HepG2 (cell line): ENCODE data around the gene NUB1. TPM values are rescaled to one million over a fixed set of nuclear protein-coding genes. Genes with fewer than 3 reads are reported as not detected.
A peak's percentile ranks its signal among the peaks of the same experiment; 100 is the strongest.

Experiments used
- ATAC-seq: fragments of 200-7000 bp; cut with Tn5 transposase; 3 replicates; pipeline ENCODE4 v1.9.1; 2020; ENCODE audit warnings: mild to moderate bottlenecking, moderate library complexity
- BruUV-seq: library from RNA; stranded (reverse); fragments of 400-500 nt; replicated peaks from 2 replicates; lab custom pipeline; 2021; lab: Mats Ljungman, UMichigan
- CTCF ChIA-PET: fragments of 300-600 bp; formaldehyde crosslinking; extraction: SDS; loops from one replicate; lab custom pipeline; 2021; ENCODE audit warnings: low total read pairs, inconsistent platforms, low intra/inter-chr PET ratio; lab: Yijun Ruan, JAX
- POLR2A ChIA-PET: fragments of 350-600 bp; sonication (Branson Sonifier 250); formaldehyde crosslinking; loops from one replicate; lab custom pipeline; 2020; ENCODE audit warnings: antibody characterized with exemption, inconsistent platforms; lab: Yijun Ruan, JAX
- DNase-seq: peaks from one replicate; pipeline ENCODE4 v3.0.0-alpha.2; 2015; ENCODE audit warnings: low spot score
- FAIRE-seq: peaks from 3 replicates; lab custom pipeline; 2011; peaks lifted over from hg19 to GRCh38; lab: Jason Lieb, UNC
- H2AFZ ChIP-seq: one replicate; pipeline ENCODE4 v1.6.1; 2011; ENCODE audit warnings: low read length, inconsistent platforms
- H3K27ac ChIP-seq: fragments of 300-600 bp; 3 replicates; pipeline ENCODE4 v1.8.0; 2011; ENCODE audit warnings: mixed run types, mild to moderate bottlenecking, mixed read lengths, low read length, inconsistent platforms; ENCODE audit not compliant: insufficient read depth; ENCODE audit errors: extremely low read length
- H3K27me3 ChIP-seq, 2 experiments: fragments of 200-600 bp in 1 of 2; 2 replicates in 1 of 2; 3 replicates in 1 of 2; pipeline versions ENCODE4 v1.6.0 to v1.8.0; 2011; ENCODE audit warnings: low read length in 2 of 2, mild to moderate bottlenecking in 2 of 2, moderate library complexity in 2 of 2, inconsistent platforms in 1 of 2; ENCODE audit not compliant: insufficient read depth in 2 of 2, control insufficient read depth in 1 of 2
- H3K36me3 ChIP-seq, 2 experiments: fragments of 200-600 bp in 1 of 2; replicated peaks in 1 of 2; 2 replicates in 1 of 2; 3 replicates in 1 of 2; pipeline versions ENCODE4 v1.5.1 to v1.8.0; 2011; ENCODE audit warnings: low read length in 2 of 2, inconsistent platforms in 1 of 2; ENCODE audit not compliant: insufficient read depth in 2 of 2, control insufficient read depth in 1 of 2
- H3K4me1 ChIP-seq: 2 replicates; pipeline ENCODE4 v1.5.1; 2012; ENCODE audit warnings: low read length, inconsistent platforms; ENCODE audit not compliant: insufficient read depth
- H3K4me2 ChIP-seq: 2 replicates; pipeline ENCODE4 v1.6.0; 2011; ENCODE audit warnings: low read depth, low read length, inconsistent platforms
- H3K4me3 ChIP-seq, 3 experiments: fragments of 200-600 bp in 1 of 3; sonication (generic), shearing (Covaris generic) in 1 of 3; replicated peaks in 1 of 3; 2 replicates each; pipeline ENCODE4 v1.5.1; 2011 to 2016; ENCODE audit warnings: low read length in 3 of 3, inconsistent platforms in 2 of 3, low read depth in 2 of 3, mild to moderate bottlenecking in 2 of 3, control low read depth in 1 of 3, mixed read lengths in 1 of 3; ENCODE audit not compliant: insufficient read depth in 1 of 3
- H3K79me2 ChIP-seq: one replicate; pipeline ENCODE4 v1.6.1; 2011; ENCODE audit warnings: low read length, inconsistent platforms; ENCODE audit not compliant: insufficient read depth
- H3K9ac ChIP-seq: 2 replicates; pipeline ENCODE4 v1.6.0; 2011; ENCODE audit warnings: mild to moderate bottlenecking, low read depth, low read length, inconsistent platforms; ENCODE audit not compliant: insufficient read depth
- H3K9me3 ChIP-seq: 2 replicates; pipeline ENCODE4 v1.5.1; 2012; ENCODE audit warnings: mild to moderate bottlenecking, low read length
- H4K20me1 ChIP-seq: 2 replicates; pipeline ENCODE4 v1.6.0; 2011; ENCODE audit warnings: inconsistent platforms, mild to moderate bottlenecking, low read length, moderate library complexity; ENCODE audit not compliant: insufficient read depth
- KDM5B ChIP-seq: sonication (generic); formaldehyde crosslinking; IDR thresholded peaks from 2 replicates; pipeline ENCODE4 v1.4.0; 2020; ENCODE audit warnings: missing genetic modification reagents, mild to moderate bottlenecking, borderline replicate concordance
- MAFK ChIP-seq, 2 experiments: IDR thresholded peaks in 1 of 2; conservative IDR thresholded peaks in 1 of 2; 2 replicates each; pipeline ENCODE4 v1.6.1; 2011; ENCODE audit warnings: improper control_type of control experiment in 2 of 2, low read length in 2 of 2
- NR1H2 ChIP-seq: sonication (generic); formaldehyde crosslinking; IDR thresholded peaks from 2 replicates; pipeline ENCODE4 v1.8.1; 2022; ENCODE audit warnings: low read depth, missing genetic modification reagents, borderline replicate concordance
- RARA ChIP-seq: IDR thresholded peaks from 2 replicates; pipeline ENCODE4 v1.6.1; 2016; ENCODE audit warnings: missing genetic modification reagents, missing compliant biosample characterization
- SPEN ChIP-seq: sonication (generic); formaldehyde crosslinking; IDR thresholded peaks from 2 replicates; pipeline ENCODE4 v1.5.1; 2020; ENCODE audit warnings: low read depth, mild to moderate bottlenecking, missing genetic modification reagents
- TERF1 ChIP-seq: sonication (generic); formaldehyde crosslinking; IDR thresholded peaks from 2 replicates; pipeline ENCODE4 v1.8.0; 2022; ENCODE audit warnings: mild to moderate bottlenecking, missing genetic modification reagents, moderate library complexity
- ZKSCAN1 ChIP-seq: fragments of 150-350 bp; IDR thresholded peaks from 2 replicates; pipeline ENCODE4 v1.6.1; 2014; ENCODE audit warnings: low read length
- ZNF446 ChIP-seq: sonication (generic); formaldehyde crosslinking; IDR thresholded peaks from 2 replicates; pipeline ENCODE4 v1.5.0; 2020; ENCODE audit warnings: mild to moderate bottlenecking, missing genetic modification reagents
- ZNF768 ChIP-seq: sonication (generic); formaldehyde crosslinking; IDR thresholded peaks from 2 replicates; pipeline ENCODE4 v1.4.0; 2020; ENCODE audit warnings: missing genetic modification reagents
- WGBS: methylation state at CpG from one replicate; pipeline ENCODE4 v1.1.6; 2017; ENCODE audit warnings: low lambda C conversion rate; 5-methylcytosine and 5-hydroxymethylcytosine counted together
- in situ Hi-C: cut with HindIII; loops from 2 replicates; pipeline ENCODE4 v1.10.0; 2017; ENCODE audit warnings: low pct_unique_long_range_greater_than_20kb; ENCODE audit not compliant: extremely low pct_ligation_motif_present
- intact Hi-C: fragments of 100-400 bp; cut with micrococcal nuclease; formaldehyde crosslinking; loops from one replicate; pipeline ENCODE4 v1.10.0; 2022; ENCODE audit not compliant: unreplicated experiment
- polyA plus RNA-seq, 8 experiments: library from polyadenylated mRNA; depleted of rRNA in 3 of 8; stranded (reverse) in 7 of 8; unstranded in 1 of 8; fragments of >200 nt; fragmentation: Illumina TruSeq in 4 of 8; extraction: Trizol in 4 of 8; gene quantifications; 2 replicates each; pipeline versions ENCODE4 v1.2.1 to v1.2.3, GENCODE V29; 2011 to 2016; ENCODE audit warnings: low read depth in 4 of 8, missing spikeins in 1 of 8, mixed read lengths in 1 of 8; ENCODE audit not compliant: insufficient read depth in 1 of 8
- total RNA-seq, 5 experiments: library from RNA; depleted of rRNA; stranded (reverse); fragments of >200 nt; fragmentation: Illumina TruSeq; extraction: Trizol; gene quantifications; 2 replicates each; pipeline ENCODE4 v1.2.3, GENCODE V29; 2016; ENCODE audit warnings: low read depth in 1 of 5
- TF ChIP-seq, protein P1 (sequence below): sonication (generic); IDR thresholded peaks from 2 replicates; pipeline ENCODE4 v1.6.1; 2016; ENCODE audit warnings: low read depth, borderline replicate concordance

Gene NUB1
- total and polyA plus RNA-seq, 2 of the 13 experiments (the other 11 are each of a cell fraction or from before 2014, with no cell fraction given): 27.1 to 37.0 TPM

GRCh38 chr7:151404216-151405011 is 62.8 kb downstream of the NUB1 start:
- H3K27ac ChIP-seq: no peak overlapping the region
- POLR2A ChIA-PET: no interaction called here
- peak; percentile 41 to 73; a peak in 3 of 4 replicates for TF ChIP-seq MAFK (conservative IDR thresholded peaks at IDR 0.05 in 1 of 2, IDR thresholded peaks at IDR 0.05 in 1 of 2; ENCODE audit: low read length in 2 of 2)
- peak; percentile 45; the same call in 1 of the 2 replicates for TF ChIP-seq RARA (CRISPR knock-in tag)
- TF ChIP-seq ZNF768 (CRISPR knock-in tag): no peak
- TF ChIP-seq, all 625 proteins: peak for 2
- peaks cover 57% of the 10 kb centered on the region for H3K4me1 ChIP-seq
- ATAC-seq (no peak), DNase-seq (no peak), FAIRE-seq (no peak)
- peaks cover 0 to 49% of the 10 kb centered on the region in 2 experiments; a peak in 3 of 5 replicates for H3K27me3 ChIP-seq
- H4K20me1 ChIP-seq: no peaks in the 10 kb centered on the region
- H3K4me3 ChIP-seq: no peak overlapping the region
- intact Hi-C loops (loop anchor here (5.0 kb wide), 1 partner anchor 43 kb away; no protein-coding TSS in a partner anchor), in situ Hi-C loops (no loop called here)
- H2AFZ ChIP-seq: no peak overlapping the region
- no peaks in the 10 kb centered on the region for H3K9me3 ChIP-seq
- 36% methylated on average over 10 of the region's 18 CpGs for WGBS
- no peak overlapping the region for H3K4me2 ChIP-seq
- no TSS peak for BruUV-seq
- H3K79me2 ChIP-seq: no peaks in the 10 kb centered on the region
- no peaks in the 10 kb centered on the region for H3K36me3 ChIP-seq
- CTCF ChIA-PET: no interaction called here
- H3K9ac ChIP-seq: no peak overlapping the region

DNA sequence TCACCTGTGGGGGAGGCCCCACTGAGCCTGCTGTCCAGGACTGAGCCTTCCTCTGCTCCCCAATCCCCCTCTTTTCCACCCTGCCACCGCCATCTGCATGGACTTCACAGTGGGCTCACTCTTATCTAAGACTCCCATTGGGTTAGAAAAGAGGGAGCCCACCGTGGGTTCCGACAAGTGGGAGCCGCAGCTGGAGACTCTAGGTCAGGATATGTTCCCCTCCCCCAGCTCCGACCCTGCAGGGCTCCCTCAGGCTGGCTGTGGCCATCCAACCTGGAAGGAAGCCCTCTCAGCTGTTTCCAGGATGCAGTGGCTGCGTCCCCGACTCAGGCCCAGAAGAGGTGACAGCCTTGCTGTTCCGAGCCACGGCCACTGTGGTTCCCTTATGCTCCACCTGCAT is 63.4 kb downstream of the NUB1 start:
- Histone ChIP-seq H3K27me3 (peaks cover 0 to 51% of the 10 kb centered on the region in 2 experiments; a peak in 2 of 5 replicates), H3K4me2 (no peak overlapping the region), H3K9ac (no peak overlapping the region), H3K4me1 (peaks cover 52% of the 10 kb centered on the region), H2AFZ (no peak overlapping the region), H3K36me3 (no peaks in the 10 kb centered on the region), H3K4me3 (no peak overlapping the region), H3K79me2 (no peaks in the 10 kb centered on the region), H3K9me3 (no peaks in the 10 kb centered on the region), H4K20me1 (no peaks in the 10 kb centered on the region), H3K27ac (no peak overlapping the region)
- ATAC-seq: no peak
- no peak for DNase-seq
- CTCF ChIA-PET: no interaction called here
- TF ChIP-seq NR1H2 (CRISPR knock-in tag): no peak
- no peak for TF ChIP-seq ZKSCAN1
- no peak for TF ChIP-seq ZNF446 (CRISPR knock-in tag)
- TF ChIP-seq, protein P1, sequence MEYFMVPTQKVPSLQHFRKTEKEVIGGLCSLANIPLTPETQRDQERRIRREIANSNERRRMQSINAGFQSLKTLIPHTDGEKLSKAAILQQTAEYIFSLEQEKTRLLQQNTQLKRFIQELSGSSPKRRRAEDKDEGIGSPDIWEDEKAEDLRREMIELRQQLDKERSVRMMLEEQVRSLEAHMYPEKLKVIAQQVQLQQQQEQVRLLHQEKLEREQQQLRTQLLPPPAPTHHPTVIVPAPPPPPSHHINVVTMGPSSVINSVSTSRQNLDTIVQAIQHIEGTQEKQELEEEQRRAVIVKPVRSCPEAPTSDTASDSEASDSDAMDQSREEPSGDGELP: no peak
- no peak for TF ChIP-seq TERF1 (CRISPR knock-in tag)
- TF ChIP-seq SPEN: no peak
- no peak for TF ChIP-seq KDM5B (CRISPR knock-in tag)
- WGBS: 76% methylated on average over 9 of the region's 9 CpGs
- intact Hi-C loops (loop anchor here (5.0 kb wide), 1 partner anchor 42 kb away; no protein-coding TSS in a partner anchor), in situ Hi-C loops (no loop called here)
- FAIRE-seq: no peak
- POLR2A ChIA-PET: no interaction called here
- no TSS peak for BruUV-seq
